HepG2 (cell line): ENCODE results near the gene FGF1. TPM values are rescaled to one million over a fixed set of nuclear protein-coding genes. Genes with fewer than 3 reads are reported as not detected.

ENCODE experiments used
- ATAC-seq: fragments of 200-7000 bp; cut with Tn5 transposase; 3 replicates; pipeline ENCODE4 v1.9.1; 2020; ENCODE audit warnings: mild to moderate bottlenecking, moderate library complexity
- BruUV-seq: library from RNA; stranded (reverse); fragments of 400-500 nt; replicated peaks from 2 replicates; lab custom pipeline; 2021; lab: Mats Ljungman, UMichigan
- CTCF ChIA-PET: fragments of 300-600 bp; formaldehyde crosslinking; extraction: SDS; loops from one replicate; lab custom pipeline; 2021; ENCODE audit warnings: low total read pairs, inconsistent platforms, low intra/inter-chr PET ratio; lab: Yijun Ruan, JAX
- POLR2A ChIA-PET: fragments of 350-600 bp; sonication (Branson Sonifier 250); formaldehyde crosslinking; loops from one replicate; lab custom pipeline; 2020; ENCODE audit warnings: antibody characterized with exemption, inconsistent platforms; lab: Yijun Ruan, JAX
- DNase-seq: peaks from one replicate; pipeline ENCODE4 v3.0.0-alpha.2; 2015; ENCODE audit warnings: low spot score
- FAIRE-seq: peaks from 3 replicates; lab custom pipeline; 2011; peaks lifted over from hg19 to GRCh38; lab: Jason Lieb, UNC
- H2AFZ ChIP-seq: one replicate; pipeline ENCODE4 v1.6.1; 2011; ENCODE audit warnings: low read length, inconsistent platforms
- H3K27ac ChIP-seq: fragments of 300-600 bp; 3 replicates; pipeline ENCODE4 v1.8.0; 2011; ENCODE audit warnings: mixed run types, mild to moderate bottlenecking, mixed read lengths, low read length, inconsistent platforms; ENCODE audit not compliant: insufficient read depth; ENCODE audit errors: extremely low read length
- H3K27me3 ChIP-seq, 2 experiments: fragments of 200-600 bp in 1 of 2; 2 replicates in 1 of 2; 3 replicates in 1 of 2; pipeline versions ENCODE4 v1.6.0 to v1.8.0; 2011; ENCODE audit warnings: low read length in 2 of 2, mild to moderate bottlenecking in 2 of 2, moderate library complexity in 2 of 2, inconsistent platforms in 1 of 2; ENCODE audit not compliant: insufficient read depth in 2 of 2, control insufficient read depth in 1 of 2
- H3K36me3 ChIP-seq, 2 experiments: fragments of 200-600 bp in 1 of 2; replicated peaks in 1 of 2; 2 replicates in 1 of 2; 3 replicates in 1 of 2; pipeline versions ENCODE4 v1.5.1 to v1.8.0; 2011; ENCODE audit warnings: low read length in 2 of 2, inconsistent platforms in 1 of 2; ENCODE audit not compliant: insufficient read depth in 2 of 2, control insufficient read depth in 1 of 2
- H3K4me1 ChIP-seq: 2 replicates; pipeline ENCODE4 v1.5.1; 2012; ENCODE audit warnings: low read length, inconsistent platforms; ENCODE audit not compliant: insufficient read depth
- H3K4me2 ChIP-seq: 2 replicates; pipeline ENCODE4 v1.6.0; 2011; ENCODE audit warnings: low read depth, low read length, inconsistent platforms
- H3K4me3 ChIP-seq, 3 experiments: fragments of 200-600 bp in 1 of 3; sonication (generic), shearing (Covaris generic) in 1 of 3; replicated peaks in 1 of 3; 2 replicates each; pipeline ENCODE4 v1.5.1; 2011 to 2016; ENCODE audit warnings: low read length in 3 of 3, inconsistent platforms in 2 of 3, low read depth in 2 of 3, mild to moderate bottlenecking in 2 of 3, control low read depth in 1 of 3, mixed read lengths in 1 of 3; ENCODE audit not compliant: insufficient read depth in 1 of 3
- H3K79me2 ChIP-seq: one replicate; pipeline ENCODE4 v1.6.1; 2011; ENCODE audit warnings: low read length, inconsistent platforms; ENCODE audit not compliant: insufficient read depth
- H3K9ac ChIP-seq: 2 replicates; pipeline ENCODE4 v1.6.0; 2011; ENCODE audit warnings: mild to moderate bottlenecking, low read depth, low read length, inconsistent platforms; ENCODE audit not compliant: insufficient read depth
- H3K9me3 ChIP-seq: 2 replicates; pipeline ENCODE4 v1.5.1; 2012; ENCODE audit warnings: mild to moderate bottlenecking, low read length
- H4K20me1 ChIP-seq: 2 replicates; pipeline ENCODE4 v1.6.0; 2011; ENCODE audit warnings: inconsistent platforms, mild to moderate bottlenecking, low read length, moderate library complexity; ENCODE audit not compliant: insufficient read depth
- CHD2 ChIP-seq: IDR thresholded peaks from 2 replicates; pipeline ENCODE4 v1.6.1; 2011; ENCODE audit warnings: low read depth, low read length, improper control_type of control experiment
- HBP1 ChIP-seq: IDR thresholded peaks from 2 replicates; pipeline ENCODE4 v1.6.1; 2016; ENCODE audit warnings: low read depth, control low read depth
- RORA ChIP-seq: sonication (generic); formaldehyde crosslinking; IDR thresholded peaks from 2 replicates; pipeline ENCODE4 v1.5.0; 2020; ENCODE audit warnings: mild to moderate bottlenecking, missing genetic modification reagents, moderate library complexity
- ZNF407 ChIP-seq: sonication (generic); formaldehyde crosslinking; IDR thresholded peaks from one replicate; pipeline ENCODE4 v1.5.1; 2020; ENCODE audit warnings: mild to moderate bottlenecking, missing genetic modification reagents; ENCODE audit errors: not compliant biosample characterization
- ZNF749 ChIP-seq: sonication (generic); formaldehyde crosslinking; IDR thresholded peaks from 2 replicates; pipeline ENCODE4 v1.8.0; 2022; ENCODE audit warnings: mild to moderate bottlenecking, missing genetic modification reagents, moderate library complexity, borderline replicate concordance
- WGBS: methylation state at CpG from one replicate; pipeline ENCODE4 v1.1.6; 2017; ENCODE audit warnings: low lambda C conversion rate; 5-methylcytosine and 5-hydroxymethylcytosine counted together
- in situ Hi-C: cut with HindIII; loops from 2 replicates; pipeline ENCODE4 v1.10.0; 2017; ENCODE audit warnings: low pct_unique_long_range_greater_than_20kb; ENCODE audit not compliant: extremely low pct_ligation_motif_present
- intact Hi-C: fragments of 100-400 bp; cut with micrococcal nuclease; formaldehyde crosslinking; loops from one replicate; pipeline ENCODE4 v1.10.0; 2022; ENCODE audit not compliant: unreplicated experiment
- polyA plus RNA-seq, 8 experiments: library from polyadenylated mRNA; depleted of rRNA in 3 of 8; stranded (reverse) in 7 of 8; unstranded in 1 of 8; fragments of >200 nt; fragmentation: Illumina TruSeq in 4 of 8; extraction: Trizol in 4 of 8; gene quantifications; 2 replicates each; pipeline versions ENCODE4 v1.2.1 to v1.2.3, GENCODE V29; 2011 to 2016; ENCODE audit warnings: low read depth in 4 of 8, missing spikeins in 1 of 8, mixed read lengths in 1 of 8; ENCODE audit not compliant: insufficient read depth in 1 of 8
- total RNA-seq, 5 experiments: library from RNA; depleted of rRNA; stranded (reverse); fragments of >200 nt; fragmentation: Illumina TruSeq; extraction: Trizol; gene quantifications; 2 replicates each; pipeline ENCODE4 v1.2.3, GENCODE V29; 2016; ENCODE audit warnings: low read depth in 1 of 5

FGF1 gene
- total and polyA plus RNA-seq, 2 of the 13 experiments (the other 11 are each of a cell fraction or from before 2014, with no cell fraction given), result not detected

GRCh38 chr5:142609142-142609541, 76.7 kb downstream of the FGF1 start:
- Histone ChIP-seq H3K9ac (no peak overlapping the region), H3K79me2 (no peaks in the 10 kb centered on the region), H3K4me2 (no peak overlapping the region), H4K20me1 (peaks cover 3% of the 10 kb centered on the region; the same call in 1 of the 2 replicates), H3K27ac (no peak overlapping the region), H3K4me3 (no peak overlapping the region), H3K9me3 (no peaks in the 10 kb centered on the region), H3K4me1 (no peaks in the 10 kb centered on the region), H3K27me3 (peaks cover 0 to 19% of the 10 kb centered on the region in 2 experiments; a peak in 2 of 5 replicates), H2AFZ (no peak overlapping the region), H3K36me3 (no peaks in the 10 kb centered on the region)
- ChIA-PET POLR2A (no interaction called here), CTCF (no interaction called here)
- in situ Hi-C loops, result no loop called here
- FAIRE-seq (no peak), DNase-seq (no peak), ATAC-seq (no peak)
- no peak for TF ChIP-seq HBP1 (CRISPR knock-in tag)
- no peak for TF ChIP-seq ZNF407 (CRISPR knock-in tag)
- no peak for TF ChIP-seq CHD2
- TF ChIP-seq RORA, result no peak
- no peak for TF ChIP-seq ZNF749 (CRISPR knock-in tag)
- WGBS, result 51% methylated on average over 6 of the region's 6 CpGs
- no TSS peak for BruUV-seq
- intact Hi-C loops, result no loop called here
